HepG2 (cell line): Measurements from ENCODE around the gene ATP2B3. TPM values are rescaled to one million over a fixed set of nuclear protein-coding genes. Genes with fewer than 3 reads are reported as not detected.
A peak's percentile ranks its signal among the peaks of the same experiment; 100 is the strongest.

ENCODE experiments used
- ATAD3A ChIP-seq: sonication (generic); formaldehyde crosslinking; IDR thresholded peaks from 2 replicates; pipeline ENCODE4 v1.4.0; 2020; ENCODE audit warnings: missing genetic modification reagents
- ETV5 ChIP-seq: IDR thresholded peaks from 2 replicates; pipeline ENCODE4 v1.6.1; 2018; ENCODE audit warnings: missing biosample characterization, missing genetic modification reagents, inconsistent platforms, borderline replicate concordance
- FOXK1 ChIP-seq: sonication (generic); formaldehyde crosslinking; IDR thresholded peaks from 2 replicates; pipeline ENCODE4 v1.4.0; 2020; ENCODE audit warnings: low read depth, missing genetic modification reagents, borderline replicate concordance
- JUN ChIP-seq: sonication (generic); formaldehyde crosslinking; IDR thresholded peaks from 2 replicates; pipeline ENCODE4 v1.4.0; 2020; ENCODE audit warnings: mild to moderate bottlenecking, missing genetic modification reagents
- TAF15 ChIP-seq: fragments of 200-400 bp; formaldehyde crosslinking; IDR thresholded peaks from one replicate; pipeline ENCODE4 v1.6.1; 2018; ENCODE audit warnings: mild to moderate bottlenecking, low read depth, low read length; ENCODE audit not compliant: poor library complexity, severe bottlenecking
- TBX2 ChIP-seq: sonication (generic); formaldehyde crosslinking; IDR thresholded peaks from 2 replicates; pipeline ENCODE4 v1.5.0; 2020; ENCODE audit warnings: missing genetic modification reagents, mild to moderate bottlenecking, borderline replicate concordance
- TOPORS ChIP-seq: sonication (generic); formaldehyde crosslinking; IDR thresholded peaks from 2 replicates; pipeline ENCODE4 v1.8.0; 2023; ENCODE audit warnings: mild to moderate bottlenecking, missing genetic modification reagents
- ZFP36L2 ChIP-seq: sonication (generic); formaldehyde crosslinking; IDR thresholded peaks from 2 replicates; pipeline ENCODE4 v1.4.0; 2020; ENCODE audit warnings: missing genetic modification reagents
- ZNF720 ChIP-seq: sonication (generic); formaldehyde crosslinking; IDR thresholded peaks from 2 replicates; pipeline ENCODE4 v1.4.0; 2020; ENCODE audit warnings: missing genetic modification reagents
- ZNF761 ChIP-seq: sonication (generic); formaldehyde crosslinking; conservative IDR thresholded peaks from 2 replicates; pipeline ENCODE4 v1.4.0; 2020; ENCODE audit warnings: mild to moderate bottlenecking, missing genetic modification reagents
- ZNF782 ChIP-seq: sonication (generic); formaldehyde crosslinking; IDR thresholded peaks from 2 replicates; pipeline ENCODE4 v1.4.0; 2020; ENCODE audit warnings: missing genetic modification reagents, mild to moderate bottlenecking, borderline replicate concordance
- polyA plus RNA-seq, 8 experiments: library from polyadenylated mRNA; depleted of rRNA in 3 of 8; stranded (reverse) in 7 of 8; unstranded in 1 of 8; fragments of >200 nt; fragmentation: Illumina TruSeq in 4 of 8; extraction: Trizol in 4 of 8; gene quantifications; 2 replicates each; pipeline versions ENCODE4 v1.2.1 to v1.2.3, GENCODE V29; 2011 to 2016; ENCODE audit warnings: low read depth in 4 of 8, missing spikeins in 1 of 8, mixed read lengths in 1 of 8; ENCODE audit not compliant: insufficient read depth in 1 of 8
- total RNA-seq, 5 experiments: library from RNA; depleted of rRNA; stranded (reverse); fragments of >200 nt; fragmentation: Illumina TruSeq; extraction: Trizol; gene quantifications; 2 replicates each; pipeline ENCODE4 v1.2.3, GENCODE V29; 2016; ENCODE audit warnings: low read depth in 1 of 5
- TF ChIP-seq, protein P1 (sequence below): IDR thresholded peaks from 2 replicates; pipeline ENCODE4 v1.6.1; 2012; ENCODE audit warnings: low read depth, low read length, improper control_type of control experiment
- TF ChIP-seq, protein P2 (sequence below): fragments of 450-650 bp; IDR thresholded peaks from 2 replicates; pipeline ENCODE4 v1.6.1; 2017; ENCODE audit warnings: mild to moderate bottlenecking
- TF ChIP-seq, protein P3 (sequence below): sonication (generic); formaldehyde crosslinking; IDR thresholded peaks from 2 replicates; pipeline ENCODE4 v1.8.0; 2022; ENCODE audit warnings: mild to moderate bottlenecking, missing genetic modification reagents, moderate library complexity
- TF ChIP-seq, protein P4 (sequence below): sonication (generic); formaldehyde crosslinking; IDR thresholded peaks from 2 replicates; pipeline ENCODE4 v1.8.0; 2023; ENCODE audit warnings: mild to moderate bottlenecking, missing genetic modification reagents
- TF ChIP-seq, protein P5 (sequence below): sonication (generic); formaldehyde crosslinking; IDR thresholded peaks from 2 replicates; pipeline ENCODE4 v1.4.0; 2020; ENCODE audit warnings: missing genetic modification reagents
- TF ChIP-seq, protein P6 (sequence below): sonication (generic); formaldehyde crosslinking; IDR thresholded peaks from 2 replicates; pipeline ENCODE4 v1.4.0; 2020; ENCODE audit warnings: missing genetic modification reagents

The ATP2B3 gene
- total and polyA plus RNA-seq, 2 of the 13 experiments (the other 11 are each of a cell fraction or from before 2014, with no cell fraction given): not detected

DNA sequence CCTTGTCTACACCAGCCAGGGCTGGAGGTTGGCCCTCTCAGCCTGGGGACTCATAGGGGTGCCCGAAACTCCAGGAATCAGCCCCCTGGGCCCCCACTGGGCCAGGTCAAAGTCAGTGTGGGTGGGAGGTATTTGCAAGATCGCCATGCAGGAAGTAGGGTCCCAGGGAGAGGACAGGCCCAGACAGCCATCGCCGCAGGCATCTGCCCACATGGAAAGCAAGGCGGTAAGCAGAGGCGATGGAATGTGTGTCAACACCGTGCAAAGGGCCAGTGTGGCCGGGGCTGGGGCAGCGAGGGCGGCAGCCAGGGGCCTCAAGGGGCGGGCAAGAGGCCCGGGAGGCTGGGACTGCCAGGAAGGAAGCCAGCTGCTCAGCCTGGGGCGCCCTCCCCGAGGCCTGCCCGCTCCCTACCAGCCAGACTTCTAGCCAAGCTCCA lies 110.3 kb downstream of the ATP2B3 start (continued):
- TF ChIP-seq, protein P1, sequence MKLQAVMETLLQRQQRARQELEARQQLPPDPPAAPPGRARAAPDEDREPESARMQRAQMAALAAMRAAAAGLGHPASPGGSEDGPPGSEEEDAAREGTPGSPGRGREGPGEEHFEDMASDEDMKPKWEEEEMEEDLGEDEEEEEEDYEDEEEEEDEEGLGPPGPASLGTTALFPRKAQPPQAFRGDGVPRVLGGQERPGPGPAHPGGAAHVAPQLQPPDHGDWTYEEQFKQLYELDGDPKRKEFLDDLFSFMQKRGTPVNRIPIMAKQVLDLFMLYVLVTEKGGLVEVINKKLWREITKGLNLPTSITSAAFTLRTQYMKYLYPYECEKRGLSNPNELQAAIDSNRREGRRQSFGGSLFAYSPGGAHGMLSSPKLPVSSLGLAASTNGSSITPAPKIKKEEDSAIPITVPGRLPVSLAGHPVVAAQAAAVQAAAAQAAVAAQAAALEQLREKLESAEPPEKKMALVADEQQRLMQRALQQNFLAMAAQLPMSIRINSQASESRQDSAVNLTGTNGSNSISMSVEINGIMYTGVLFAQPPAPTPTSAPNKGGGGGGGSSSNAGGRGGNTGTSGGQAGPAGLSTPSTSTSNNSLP: no peak
- TF ChIP-seq, protein P2, sequence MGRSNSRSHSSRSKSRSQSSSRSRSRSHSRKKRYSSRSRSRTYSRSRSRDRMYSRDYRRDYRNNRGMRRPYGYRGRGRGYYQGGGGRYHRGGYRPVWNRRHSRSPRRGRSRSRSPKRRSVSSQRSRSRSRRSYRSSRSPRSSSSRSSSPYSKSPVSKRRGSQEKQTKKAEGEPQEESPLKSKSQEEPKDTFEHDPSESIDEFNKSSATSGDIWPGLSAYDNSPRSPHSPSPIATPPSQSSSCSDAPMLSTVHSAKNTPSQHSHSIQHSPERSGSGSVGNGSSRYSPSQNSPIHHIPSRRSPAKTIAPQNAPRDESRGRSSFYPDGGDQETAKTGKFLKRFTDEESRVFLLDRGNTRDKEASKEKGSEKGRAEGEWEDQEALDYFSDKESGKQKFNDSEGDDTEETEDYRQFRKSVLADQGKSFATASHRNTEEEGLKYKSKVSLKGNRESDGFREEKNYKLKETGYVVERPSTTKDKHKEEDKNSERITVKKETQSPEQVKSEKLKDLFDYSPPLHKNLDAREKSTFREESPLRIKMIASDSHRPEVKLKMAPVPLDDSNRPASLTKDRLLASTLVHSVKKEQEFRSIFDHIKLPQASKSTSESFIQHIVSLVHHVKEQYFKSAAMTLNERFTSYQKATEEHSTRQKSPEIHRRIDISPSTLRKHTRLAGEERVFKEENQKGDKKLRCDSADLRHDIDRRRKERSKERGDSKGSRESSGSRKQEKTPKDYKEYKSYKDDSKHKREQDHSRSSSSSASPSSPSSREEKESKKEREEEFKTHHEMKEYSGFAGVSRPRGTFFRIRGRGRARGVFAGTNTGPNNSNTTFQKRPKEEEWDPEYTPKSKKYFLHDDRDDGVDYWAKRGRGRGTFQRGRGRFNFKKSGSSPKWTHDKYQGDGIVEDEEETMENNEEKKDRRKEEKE: no peak
- no peak for TF ChIP-seq ZNF782 (CRISPR knock-in tag)
- peak; percentile 87 for TF ChIP-seq TOPORS
- TF ChIP-seq ATAD3A (CRISPR knock-in tag): no peak
- TF ChIP-seq, protein P3, sequence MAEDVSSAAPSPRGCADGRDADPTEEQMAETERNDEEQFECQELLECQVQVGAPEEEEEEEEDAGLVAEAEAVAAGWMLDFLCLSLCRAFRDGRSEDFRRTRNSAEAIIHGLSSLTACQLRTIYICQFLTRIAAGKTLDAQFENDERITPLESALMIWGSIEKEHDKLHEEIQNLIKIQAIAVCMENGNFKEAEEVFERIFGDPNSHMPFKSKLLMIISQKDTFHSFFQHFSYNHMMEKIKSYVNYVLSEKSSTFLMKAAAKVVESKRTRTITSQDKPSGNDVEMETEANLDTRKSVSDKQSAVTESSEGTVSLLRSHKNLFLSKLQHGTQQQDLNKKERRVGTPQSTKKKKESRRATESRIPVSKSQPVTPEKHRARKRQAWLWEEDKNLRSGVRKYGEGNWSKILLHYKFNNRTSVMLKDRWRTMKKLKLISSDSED (CRISPR knock-in tag): no peak
- no peak; the same call in 1 of the 2 replicates for TF ChIP-seq TBX2 (CRISPR knock-in tag)
- TF ChIP-seq, protein P4, sequence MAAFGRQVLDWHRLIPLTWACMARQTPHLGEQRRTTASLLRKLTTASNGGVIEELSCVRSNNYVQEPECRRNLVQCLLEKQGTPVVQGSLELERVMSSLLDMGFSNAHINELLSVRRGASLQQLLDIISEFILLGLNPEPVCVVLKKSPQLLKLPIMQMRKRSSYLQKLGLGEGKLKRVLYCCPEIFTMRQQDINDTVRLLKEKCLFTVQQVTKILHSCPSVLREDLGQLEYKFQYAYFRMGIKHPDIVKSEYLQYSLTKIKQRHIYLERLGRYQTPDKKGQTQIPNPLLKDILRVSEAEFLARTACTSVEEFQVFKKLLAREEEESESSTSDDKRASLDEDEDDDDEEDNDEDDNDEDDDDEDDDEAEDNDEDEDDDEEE (CRISPR knock-in tag): no peak
- no peak for TF ChIP-seq TAF15
- no peak for TF ChIP-seq ZNF720
- 0 out of 2 replicates have a peak, but pooled peaks have one; percentile 9 for TF ChIP-seq JUN (CRISPR knock-in tag)
- TF ChIP-seq, protein P5, sequence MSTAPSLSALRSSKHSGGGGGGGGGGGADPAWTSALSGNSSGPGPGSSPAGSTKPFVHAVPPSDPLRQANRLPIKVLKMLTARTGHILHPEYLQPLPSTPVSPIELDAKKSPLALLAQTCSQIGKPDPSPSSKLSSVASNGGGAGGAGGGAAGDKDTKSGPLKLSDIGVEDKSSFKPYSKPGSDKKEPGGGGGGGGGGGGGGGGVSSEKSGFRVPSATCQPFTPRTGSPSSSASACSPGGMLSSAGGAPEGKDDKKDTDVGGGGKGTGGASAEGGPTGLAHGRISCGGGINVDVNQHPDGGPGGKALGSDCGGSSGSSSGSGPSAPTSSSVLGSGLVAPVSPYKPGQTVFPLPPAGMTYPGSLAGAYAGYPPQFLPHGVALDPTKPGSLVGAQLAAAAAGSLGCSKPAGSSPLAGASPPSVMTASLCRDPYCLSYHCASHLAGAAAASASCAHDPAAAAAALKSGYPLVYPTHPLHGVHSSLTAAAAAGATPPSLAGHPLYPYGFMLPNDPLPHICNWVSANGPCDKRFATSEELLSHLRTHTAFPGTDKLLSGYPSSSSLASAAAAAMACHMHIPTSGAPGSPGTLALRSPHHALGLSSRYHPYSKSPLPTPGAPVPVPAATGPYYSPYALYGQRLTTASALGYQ (CRISPR knock-in tag): no peak
- peak; percentile 86; the same call in 1 of the 2 replicates for TF ChIP-seq FOXK1 (CRISPR knock-in tag)
- TF ChIP-seq, protein P6, sequence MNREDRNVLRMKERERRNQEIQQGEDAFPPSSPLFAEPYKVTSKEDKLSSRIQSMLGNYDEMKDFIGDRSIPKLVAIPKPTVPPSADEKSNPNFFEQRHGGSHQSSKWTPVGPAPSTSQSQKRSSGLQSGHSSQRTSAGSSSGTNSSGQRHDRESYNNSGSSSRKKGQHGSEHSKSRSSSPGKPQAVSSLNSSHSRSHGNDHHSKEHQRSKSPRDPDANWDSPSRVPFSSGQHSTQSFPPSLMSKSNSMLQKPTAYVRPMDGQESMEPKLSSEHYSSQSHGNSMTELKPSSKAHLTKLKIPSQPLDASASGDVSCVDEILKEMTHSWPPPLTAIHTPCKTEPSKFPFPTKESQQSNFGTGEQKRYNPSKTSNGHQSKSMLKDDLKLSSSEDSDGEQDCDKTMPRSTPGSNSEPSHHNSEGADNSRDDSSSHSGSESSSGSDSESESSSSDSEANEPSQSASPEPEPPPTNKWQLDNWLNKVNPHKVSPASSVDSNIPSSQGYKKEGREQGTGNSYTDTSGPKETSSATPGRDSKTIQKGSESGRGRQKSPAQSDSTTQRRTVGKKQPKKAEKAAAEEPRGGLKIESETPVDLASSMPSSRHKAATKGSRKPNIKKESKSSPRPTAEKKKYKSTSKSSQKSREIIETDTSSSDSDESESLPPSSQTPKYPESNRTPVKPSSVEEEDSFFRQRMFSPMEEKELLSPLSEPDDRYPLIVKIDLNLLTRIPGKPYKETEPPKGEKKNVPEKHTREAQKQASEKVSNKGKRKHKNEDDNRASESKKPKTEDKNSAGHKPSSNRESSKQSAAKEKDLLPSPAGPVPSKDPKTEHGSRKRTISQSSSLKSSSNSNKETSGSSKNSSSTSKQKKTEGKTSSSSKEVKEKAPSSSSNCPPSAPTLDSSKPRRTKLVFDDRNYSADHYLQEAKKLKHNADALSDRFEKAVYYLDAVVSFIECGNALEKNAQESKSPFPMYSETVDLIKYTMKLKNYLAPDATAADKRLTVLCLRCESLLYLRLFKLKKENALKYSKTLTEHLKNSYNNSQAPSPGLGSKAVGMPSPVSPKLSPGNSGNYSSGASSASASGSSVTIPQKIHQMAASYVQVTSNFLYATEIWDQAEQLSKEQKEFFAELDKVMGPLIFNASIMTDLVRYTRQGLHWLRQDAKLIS (CRISPR knock-in tag): 0 out of 2 replicates have a peak, but pooled peaks have one; percentile 76
- peak; percentile 77 for TF ChIP-seq ETV5 (CRISPR knock-in tag)
- TF ChIP-seq ZFP36L2 (CRISPR knock-in tag): no peak
- TF ChIP-seq ZNF761 (CRISPR knock-in tag): peak; percentile 58; the same call in 1 of the 2 replicates
